T-helper 1 cell (primary cell): Measurements from ENCODE around the gene SIGLEC12.
"Not testable (repeated sequence)": the region's sequence is repeated elsewhere in the genome, so short reads cannot be mapped to it uniquely, and the experiment has no call there.

ENCODE experiments used
- DNase-seq, 5 donors: peaks; one replicate each; pipeline ENCODE4 v3.0.0-alpha.2; 2012 to 2020

Gene SIGLEC12

DNA sequence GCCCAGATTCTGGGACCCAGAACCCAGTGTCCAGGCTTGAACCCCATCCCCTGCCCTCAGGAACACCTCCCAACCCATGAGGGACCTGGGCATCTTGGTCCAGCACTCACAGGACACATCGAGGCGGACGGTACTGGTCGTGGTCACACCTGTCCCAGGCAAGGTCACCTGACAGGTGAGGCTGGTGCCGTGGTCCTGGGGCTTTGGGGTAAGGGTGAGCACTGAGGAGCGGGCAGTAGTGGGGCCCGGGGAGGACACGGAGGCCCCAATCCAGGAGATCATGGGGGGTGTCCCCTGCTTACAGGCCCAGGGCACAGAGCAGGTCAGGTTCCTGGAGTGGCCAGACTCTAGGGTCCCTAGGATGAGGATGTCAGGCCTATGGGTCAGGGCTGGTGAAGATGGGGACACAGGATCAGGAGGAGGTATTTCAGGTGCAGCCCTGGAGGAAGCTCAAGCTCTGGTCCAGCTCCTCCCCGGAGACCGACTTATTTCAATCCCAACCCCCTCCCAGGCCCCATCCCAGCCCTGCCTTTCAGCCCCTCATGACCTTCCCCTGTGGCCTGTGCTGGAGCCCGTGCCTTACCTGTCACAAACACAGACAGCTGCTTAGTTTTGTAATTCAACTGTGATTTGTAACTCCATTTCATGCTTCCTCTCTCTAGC lies 44.1 kb downstream of the SIGLEC12 start:
- DNase-seq, result no peak

DNA sequence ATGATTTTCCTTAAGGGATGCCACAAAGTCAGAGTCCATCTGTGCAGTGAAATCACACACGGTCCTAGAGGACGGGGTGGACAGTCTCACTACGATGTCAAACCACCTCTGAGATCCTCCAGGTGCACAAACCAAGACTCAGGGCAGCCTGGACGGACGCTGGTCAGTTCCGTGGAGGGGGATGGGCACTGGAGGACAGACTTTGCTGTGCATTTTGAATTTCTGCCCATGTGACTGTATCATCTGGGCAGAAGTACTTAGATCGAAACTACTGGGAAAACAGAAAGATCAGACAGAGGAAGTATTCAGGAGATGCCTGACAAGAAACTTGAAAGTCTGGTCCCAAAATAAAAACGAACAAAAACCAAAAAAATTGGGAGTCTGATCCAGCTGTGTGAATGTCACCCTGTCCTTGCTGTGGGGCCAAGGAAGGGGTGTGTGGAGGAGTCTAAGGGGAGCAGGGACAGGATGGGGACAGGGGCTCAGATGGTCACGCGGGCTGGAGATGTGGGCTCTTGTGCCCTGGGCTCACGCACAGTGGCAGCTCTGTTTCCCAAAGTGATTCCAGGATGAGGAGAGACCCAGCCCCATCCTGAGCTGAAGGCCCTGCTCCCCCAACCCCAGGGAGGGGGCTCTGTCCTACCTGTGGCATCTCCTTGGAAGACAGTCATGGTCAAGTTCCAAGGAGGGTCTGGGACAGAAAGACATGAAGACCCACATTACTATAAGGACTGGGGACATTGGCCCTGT lies 44.9 kb downstream of the SIGLEC12 start:
- DNase-seq, result no peak

DNA sequence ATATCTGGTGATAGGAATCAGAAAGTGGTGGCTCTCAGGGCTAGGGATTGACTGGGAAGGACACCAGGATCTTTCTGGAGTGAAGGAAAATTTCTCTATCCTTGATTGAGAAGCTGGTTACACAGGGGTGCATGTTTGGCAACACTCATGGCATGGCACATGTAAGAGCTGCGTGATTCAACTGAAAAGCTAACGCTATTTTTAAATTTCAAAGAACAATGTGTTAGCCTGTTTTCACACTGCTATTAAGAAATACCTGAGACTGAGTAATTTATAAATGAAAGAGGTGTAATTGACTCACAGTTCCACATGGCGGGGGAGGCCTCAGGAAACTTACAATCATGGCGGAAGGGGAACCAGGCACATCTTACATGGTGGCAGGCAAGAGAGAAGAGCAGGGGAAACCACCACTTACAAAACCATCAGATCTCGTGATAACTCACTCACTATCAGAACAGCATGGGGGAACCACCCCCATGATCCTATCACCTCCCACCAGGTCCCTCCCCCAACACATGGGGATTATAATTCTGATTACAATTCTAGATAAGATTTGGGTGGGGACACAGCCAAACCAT lies 50.8 kb downstream of the SIGLEC12 start:
- no peak for DNase-seq

DNA sequence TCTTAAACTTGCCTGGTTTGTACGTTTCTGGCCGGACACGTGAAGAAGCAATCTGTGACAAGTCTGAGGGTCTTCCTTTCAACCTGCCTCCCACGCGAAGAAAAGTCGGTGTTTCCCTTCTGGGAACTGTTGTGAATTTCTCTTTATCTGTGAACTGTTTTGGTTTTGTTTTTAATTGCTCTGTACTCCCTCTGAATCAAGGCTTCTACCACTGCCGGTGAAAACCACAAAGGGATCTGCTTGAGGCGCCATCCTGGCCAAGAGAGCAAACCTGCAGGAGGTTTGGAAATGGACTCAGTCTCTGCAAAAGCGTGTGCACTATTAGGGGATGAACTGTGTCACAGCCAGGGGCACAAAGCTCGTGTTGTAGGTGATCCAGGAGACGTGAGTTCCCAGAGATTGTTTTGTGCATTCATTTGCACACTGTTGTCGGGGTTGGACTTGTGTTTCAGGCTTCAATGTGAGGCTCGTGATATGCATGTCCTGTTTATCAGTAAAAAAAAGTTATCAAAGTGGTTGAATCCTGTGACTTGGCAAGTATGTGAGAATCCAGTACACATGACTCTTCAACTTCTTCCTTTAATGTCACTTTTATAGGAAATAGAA lies 53.1 kb downstream of the SIGLEC12 start:
- peak in 1 of 5 donors; percentile 50 for DNase-seq

DNA sequence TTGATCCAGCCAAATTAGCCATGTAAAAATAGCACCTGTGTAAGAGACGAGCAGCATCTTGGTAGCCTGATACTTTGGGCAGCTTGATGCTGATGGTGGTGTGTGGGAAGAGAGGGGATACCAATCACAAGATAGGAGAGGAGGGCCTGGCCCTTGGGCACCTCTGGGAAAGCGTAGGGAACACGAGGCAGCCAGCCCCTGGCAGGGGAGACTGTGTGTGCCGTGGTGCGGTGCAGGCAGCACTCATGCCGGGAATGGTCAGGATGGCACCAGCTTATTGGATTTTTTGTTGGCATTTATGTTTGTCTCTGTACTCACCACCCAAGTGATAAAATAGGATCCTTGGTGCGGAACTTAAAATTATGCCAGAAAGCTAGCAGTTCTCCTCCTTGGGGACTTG lies 53.6 kb downstream of the SIGLEC12 start:
- no peak for DNase-seq

DNA sequence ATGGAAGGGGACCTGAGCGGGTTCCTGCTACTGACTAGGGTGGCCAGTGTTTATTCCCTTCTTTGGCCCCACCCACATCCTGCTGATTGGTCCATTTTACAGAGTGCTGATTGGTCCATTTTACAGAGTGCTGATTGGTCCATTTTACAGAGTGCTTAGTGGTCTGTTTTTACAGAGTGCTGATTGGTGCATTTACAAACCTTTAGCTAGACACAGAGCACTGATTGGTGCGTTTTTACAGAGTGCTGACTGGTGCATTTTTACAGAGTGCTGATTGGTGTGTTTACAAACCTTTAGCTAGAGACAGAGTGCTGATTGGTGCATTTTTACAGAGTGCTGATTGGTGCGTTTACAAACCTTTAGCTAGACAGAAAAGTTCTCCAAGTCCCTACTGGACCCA lies 54.1 kb downstream of the SIGLEC12 start:
- not testable (repeated sequence) for DNase-seq

DNA sequence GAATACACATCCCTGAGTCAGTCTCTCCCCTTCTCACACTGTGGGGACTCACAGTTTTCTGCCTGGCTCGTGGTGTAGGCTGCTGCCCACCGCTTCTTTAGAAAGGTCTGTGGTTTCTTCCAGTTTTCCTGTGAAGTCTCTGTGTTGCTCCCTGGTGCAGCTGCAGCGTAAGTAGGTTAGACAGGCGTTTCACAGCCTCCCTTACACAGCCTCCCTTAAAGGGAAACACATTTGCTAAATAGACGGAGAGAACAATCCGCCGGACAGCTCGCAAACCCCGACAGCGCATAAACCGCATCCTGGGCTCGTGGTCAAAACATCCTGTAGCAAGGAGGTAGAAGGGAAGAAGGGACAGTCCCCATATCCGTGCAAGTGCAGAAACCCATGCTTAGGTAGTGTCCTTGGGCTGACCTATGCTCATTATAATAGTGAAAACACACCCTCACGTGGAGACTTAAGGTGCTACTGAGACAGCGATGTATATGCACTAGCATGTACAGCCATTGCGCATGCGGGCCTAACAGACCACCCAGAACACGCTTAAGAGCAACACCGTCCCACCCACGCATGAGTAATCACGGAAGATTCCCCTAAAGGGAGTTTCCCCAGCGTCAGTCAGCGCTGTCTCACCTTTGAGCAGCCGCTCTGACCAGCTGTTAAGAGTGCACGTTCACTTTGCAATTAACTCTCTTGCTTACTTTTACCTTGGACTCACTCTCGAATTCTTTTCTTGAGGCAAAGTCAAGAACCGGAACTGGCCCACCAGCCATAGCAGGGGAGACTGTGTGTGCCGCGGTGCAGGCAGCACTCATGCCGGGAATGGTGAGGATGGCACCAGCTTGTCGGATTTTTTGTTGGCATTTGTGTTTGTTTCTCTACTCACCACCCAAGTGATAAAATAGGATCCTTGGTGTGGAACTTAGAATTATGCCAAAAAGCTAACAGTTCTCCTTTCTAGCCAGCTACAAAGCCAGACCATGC lies 59.9 kb downstream of the SIGLEC12 start:
- DNase-seq, result peak; percentile 55 to 94 (median 65)
